ENCODE results near the gene HYPK.

GRCh38 chr15:43808435-43808950 is 8.1 kb downstream of the HYPK start:
- TF ChIP-seq POLR2AphosphoS5 (IDR thresholded peaks at IDR 0.05): no peak
- TF ChIP-seq, protein P1, sequence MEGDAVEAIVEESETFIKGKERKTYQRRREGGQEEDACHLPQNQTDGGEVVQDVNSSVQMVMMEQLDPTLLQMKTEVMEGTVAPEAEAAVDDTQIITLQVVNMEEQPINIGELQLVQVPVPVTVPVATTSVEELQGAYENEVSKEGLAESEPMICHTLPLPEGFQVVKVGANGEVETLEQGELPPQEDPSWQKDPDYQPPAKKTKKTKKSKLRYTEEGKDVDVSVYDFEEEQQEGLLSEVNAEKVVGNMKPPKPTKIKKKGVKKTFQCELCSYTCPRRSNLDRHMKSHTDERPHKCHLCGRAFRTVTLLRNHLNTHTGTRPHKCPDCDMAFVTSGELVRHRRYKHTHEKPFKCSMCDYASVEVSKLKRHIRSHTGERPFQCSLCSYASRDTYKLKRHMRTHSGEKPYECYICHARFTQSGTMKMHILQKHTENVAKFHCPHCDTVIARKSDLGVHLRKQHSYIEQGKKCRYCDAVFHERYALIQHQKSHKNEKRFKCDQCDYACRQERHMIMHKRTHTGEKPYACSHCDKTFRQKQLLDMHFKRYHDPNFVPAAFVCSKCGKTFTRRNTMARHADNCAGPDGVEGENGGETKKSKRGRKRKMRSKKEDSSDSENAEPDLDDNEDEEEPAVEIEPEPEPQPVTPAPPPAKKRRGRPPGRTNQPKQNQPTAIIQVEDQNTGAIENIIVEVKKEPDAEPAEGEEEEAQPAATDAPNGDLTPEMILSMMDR (IDR thresholded peaks at IDR 0.05; ENCODE audit: poor library complexity, severe bottlenecking): no peak
- no peak for TF ChIP-seq RAD21 (conservative IDR thresholded peaks at IDR 0.05)
- no peak for TF ChIP-seq MXI1 (conservative IDR thresholded peaks at IDR 0.05; ENCODE audit: poor library complexity, severe bottlenecking)
- TF ChIP-seq EP300 (conservative IDR thresholded peaks at IDR 0.05; ENCODE audit: poor library complexity, severe bottlenecking): no peak
- TF ChIP-seq REST (IDR thresholded peaks at IDR 0.05; ENCODE audit: borderline replicate concordance): no peak
- TF ChIP-seq SMC3 (conservative IDR thresholded peaks at IDR 0.05; ENCODE audit: poor library complexity): no peak

All from neural cell (in vitro differentiated cells).